GM23248 (cell line): ENCODE measurements around the gene VWA8. TPM values are rescaled to one million over a fixed set of nuclear protein-coding genes. Genes with fewer than 3 reads are reported as not detected.
A peak's percentile ranks its signal among the peaks of the same experiment; 100 is the strongest.

ENCODE experiments used
- DNase-seq: peaks from one replicate; pipeline ENCODE4 v3.0.0-alpha.2; 2015
- H2AFZ ChIP-seq: fragments of 200-600 bp; sonication (generic); 2 replicates; pipeline ENCODE4 v1.6.1; 2016; ENCODE audit warnings: antibody characterized with exemption
- H3F3A ChIP-seq: fragments of 200-600 bp; sonication (generic); 2 replicates; pipeline ENCODE4 v1.6.1; 2016; ENCODE audit warnings: mild to moderate bottlenecking, antibody characterized with exemption, mixed run types; ENCODE audit not compliant: insufficient read depth
- H3K27ac ChIP-seq: fragments of 200-600 bp; sonication (generic); 2 replicates; pipeline ENCODE4 v1.5.1; 2016; ENCODE audit warnings: mild to moderate bottlenecking
- H3K27me3 ChIP-seq: fragments of 200-600 bp; sonication (generic); replicated peaks from 2 replicates; pipeline ENCODE4 v1.6.1; 2016; ENCODE audit warnings: mild to moderate bottlenecking; ENCODE audit not compliant: insufficient read depth
- H3K36me3 ChIP-seq: fragments of 200-600 bp; sonication (generic); 2 replicates; pipeline ENCODE4 v1.6.1; 2016; ENCODE audit warnings: low read depth, mild to moderate bottlenecking
- H3K4me1 ChIP-seq: fragments of 200-600 bp; sonication (generic); 2 replicates; pipeline ENCODE4 v1.6.1; 2016; ENCODE audit warnings: mild to moderate bottlenecking; ENCODE audit not compliant: insufficient read depth
- H3K4me2 ChIP-seq: fragments of 200-600 bp; sonication (generic); one replicate; pipeline ENCODE4 v1.6.1; 2016; ENCODE audit warnings: mild to moderate bottlenecking; ENCODE audit not compliant: unreplicated experiment
- H3K4me3 ChIP-seq: fragments of 200-600 bp; sonication (generic); 2 replicates; pipeline ENCODE4 v1.5.1; 2016; ENCODE audit warnings: mild to moderate bottlenecking
- H3K79me2 ChIP-seq: fragments of 200-600 bp; sonication (generic); 2 replicates; pipeline ENCODE4 v1.6.1; 2016; ENCODE audit warnings: mild to moderate bottlenecking; ENCODE audit not compliant: insufficient read depth
- H3K9ac ChIP-seq: fragments of 200-600 bp; sonication (generic); 2 replicates; pipeline ENCODE4 v1.6.1; 2016; ENCODE audit warnings: mild to moderate bottlenecking
- H3K9me2 ChIP-seq: fragments of 200-600 bp; sonication (generic); 2 replicates; pipeline ENCODE4 v1.6.1; 2016; ENCODE audit warnings: mixed run types, mild to moderate bottlenecking, moderate library complexity; ENCODE audit not compliant: insufficient read depth
- H3K9me3 ChIP-seq: fragments of 200-600 bp; sonication (generic); one replicate; pipeline ENCODE4 v1.6.1; 2017; ENCODE audit warnings: low read depth
- H4K20me1 ChIP-seq: fragments of 200-600 bp; sonication (generic); 2 replicates; pipeline ENCODE4 v1.6.0; 2016; ENCODE audit not compliant: insufficient read depth
- EZH2 ChIP-seq: fragments of 200-600 bp; sonication (generic); IDR thresholded peaks from 2 replicates; pipeline ENCODE4 v1.6.1; 2018; ENCODE audit warnings: antibody characterized with exemption, mild to moderate bottlenecking; ENCODE audit not compliant: insufficient read depth, poor library complexity, severe bottlenecking
- EZH2phosphoT487 ChIP-seq: fragments of 200-600 bp; sonication (generic); IDR thresholded peaks from 2 replicates; pipeline ENCODE4 v1.6.1; 2018; ENCODE audit warnings: antibody characterized with exemption, moderate library complexity, mild to moderate bottlenecking, low read depth; ENCODE audit not compliant: insufficient read depth
- WGBS, 2 experiments: methylation state at CpG; one replicate each; pipeline ENCODE4 v1.1.6; 2015 to 2017; ENCODE audit warnings: low lambda C conversion rate in 2 of 2, low coverage in 1 of 2; ENCODE audit errors: missing lambda C conversion rate in 2 of 2; 5-methylcytosine and 5-hydroxymethylcytosine counted together
- in situ Hi-C: fragments of 300-500 bp; cut with MboI; formaldehyde crosslinking; loops from 2 replicates; pipeline ENCODE4 v1.15.0; 2020
- polyA plus RNA-seq: library from polyadenylated mRNA; unstranded; fragments of >200 nt; fragmentation: Nextera tagmentation; extraction: Ambion mirVana; gene quantifications from 2 replicates; pipeline ENCODE4 v1.2.1, GENCODE V29; 2016
- total RNA-seq: library from RNA; depleted of rRNA; stranded (reverse); fragments of >200 nt; shearing (Covaris generic); gene quantifications from 2 replicates; pipeline ENCODE4 v1.2.3, GENCODE V29; 2014

The VWA8 gene
- total and polyA plus RNA-seq, 2 experiments from 2014 or later: 3.9 to 10.1 TPM

DNA sequence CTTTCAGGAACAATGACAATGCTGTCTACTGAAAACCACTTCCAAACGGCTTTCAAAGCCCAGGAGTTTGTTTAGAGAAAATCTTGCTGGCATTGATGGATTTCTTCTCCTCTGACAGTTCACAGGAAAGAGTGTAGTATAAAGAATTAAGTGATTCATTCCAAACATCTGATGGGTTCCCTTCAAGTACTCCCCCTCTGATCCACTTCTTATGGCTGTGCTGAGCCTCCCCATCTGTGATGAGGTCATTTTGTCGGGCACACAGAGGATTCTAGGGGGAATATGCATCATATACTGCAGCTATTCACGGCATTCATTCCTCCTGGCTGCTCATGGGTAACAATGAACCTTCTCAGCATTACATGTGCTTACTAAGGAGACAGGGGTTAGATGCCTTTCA lies 395.7 kb downstream of the VWA8 start:
- no peaks in the 10 kb centered on the region for H4K20me1 ChIP-seq
- no peak overlapping the region for H3K27ac ChIP-seq
- in situ Hi-C loops: no loop called here
- H3K9ac ChIP-seq: no peak overlapping the region
- H3F3A ChIP-seq: peaks cover 57% of the 10 kb centered on the region
- H3K9me3 ChIP-seq: no peaks in the 10 kb centered on the region
- no peak for TF ChIP-seq EZH2
- no peak for TF ChIP-seq EZH2phosphoT487
- no peaks in the 10 kb centered on the region for H3K36me3 ChIP-seq
- H3K27me3 ChIP-seq: no peaks in the 10 kb centered on the region
- 5 to 7% methylated on average over 3 of the region's 3 CpGs for WGBS, 2 experiments
- no peak overlapping the region for H2AFZ ChIP-seq
- DNase-seq: peak; percentile 86
- H3K4me1 ChIP-seq: peaks cover 67% of the 10 kb centered on the region
- no peaks in the 10 kb centered on the region for H3K79me2 ChIP-seq
- no peaks in the 10 kb centered on the region for H3K9me2 ChIP-seq
- no peak overlapping the region for H3K4me3 ChIP-seq
- peak overlapping the region; percentile 1 for H3K4me2 ChIP-seq

DNA sequence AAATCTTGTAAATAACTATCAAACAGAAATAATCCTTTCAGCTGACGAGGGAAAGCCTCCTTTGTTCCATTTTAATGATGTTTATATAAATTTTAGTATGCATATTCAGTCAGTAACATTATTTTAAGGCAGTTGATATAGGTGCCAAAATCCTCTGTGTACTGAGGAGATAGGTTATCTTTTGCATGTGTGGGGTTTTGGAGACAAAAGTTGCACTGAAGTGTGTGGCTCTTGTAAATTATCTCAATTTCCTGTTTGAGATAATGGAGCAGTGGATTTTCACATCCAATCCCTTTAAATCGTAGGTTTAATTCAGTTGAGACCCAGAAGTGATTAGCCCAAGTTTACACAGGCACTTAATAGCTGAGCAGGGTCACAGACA lies 396.9 kb downstream of the VWA8 start:
- H3K9me2 ChIP-seq: no peaks in the 10 kb centered on the region
- no peaks in the 10 kb centered on the region for H3K79me2 ChIP-seq
- H3K27ac ChIP-seq: no peak overlapping the region
- H2AFZ ChIP-seq: no peak overlapping the region
- H3K4me1 ChIP-seq: peaks cover 60% of the 10 kb centered on the region
- no peak for TF ChIP-seq EZH2
- no peak for TF ChIP-seq EZH2phosphoT487
- no peak overlapping the region for H3K4me3 ChIP-seq
- WGBS, 2 experiments: 53 to 56% methylated on average over 2 of the region's 2 CpGs
- H3F3A ChIP-seq: peaks cover 48% of the 10 kb centered on the region
- H3K9me3 ChIP-seq: no peaks in the 10 kb centered on the region
- H4K20me1 ChIP-seq: no peaks in the 10 kb centered on the region
- DNase-seq: no peak
- no peak overlapping the region for H3K9ac ChIP-seq
- H3K36me3 ChIP-seq: no peaks in the 10 kb centered on the region
- H3K27me3 ChIP-seq: no peaks in the 10 kb centered on the region
- peak overlapping the region; percentile 53 for H3K4me2 ChIP-seq
- in situ Hi-C loops: no loop called here

GRCh38 chr13:41563341-41563983 lies 397.4 kb downstream of the VWA8 start:
- H3K27me3 ChIP-seq: no peaks in the 10 kb centered on the region
- no peaks in the 10 kb centered on the region for H3K9me3 ChIP-seq
- in situ Hi-C loops: no loop called here
- WGBS, 2 experiments: 15 to 16% methylated on average over 7 of the region's 7 CpGs
- no peak overlapping the region for H3K27ac ChIP-seq
- no peak overlapping the region for H3K4me3 ChIP-seq
- no peaks in the 10 kb centered on the region for H3K9me2 ChIP-seq
- peaks cover 43% of the 10 kb centered on the region for H3F3A ChIP-seq
- DNase-seq: peak; percentile 36
- no peaks in the 10 kb centered on the region for H4K20me1 ChIP-seq
- H2AFZ ChIP-seq: no peak overlapping the region
- H3K4me1 ChIP-seq: peaks cover 55% of the 10 kb centered on the region
- H3K79me2 ChIP-seq: no peaks in the 10 kb centered on the region
- H3K36me3 ChIP-seq: no peaks in the 10 kb centered on the region
- peak overlapping the region; percentile 53 for H3K4me2 ChIP-seq
- TF ChIP-seq EZH2phosphoT487: no peak
- no peak overlapping the region for H3K9ac ChIP-seq

- Histone ChIP-seq H3K4me2 (peak overlapping the region; percentile 53), H3K4me1 (peaks cover 50% of the 10 kb centered on the region), H3K27ac (no peak overlapping the region), H3K9me2 (no peaks in the 10 kb centered on the region), H2AFZ (no peak overlapping the region), H3K27me3 (no peaks in the 10 kb centered on the region), H3K36me3 (no peaks in the 10 kb centered on the region), H3K9ac (no peak overlapping the region), H3K9me3 (no peaks in the 10 kb centered on the region), H3K4me3 (peak overlapping the region; percentile 1; the same call in 1 of the 2 replicates), H3F3A (peaks cover 42% of the 10 kb centered on the region), H3K79me2 (no peaks in the 10 kb centered on the region), H4K20me1 (no peaks in the 10 kb centered on the region)
- no peak for TF ChIP-seq EZH2
- no peak for TF ChIP-seq EZH2phosphoT487
- no peak for DNase-seq
- in situ Hi-C loops: no loop called here
- WGBS, 2 experiments: 39 to 41% methylated on average over 6 of the region's 6 CpGs
Observed at GRCh38 chr13:41562541-41563178, 398.2 kb downstream of the VWA8 start.
